ENCODE results near the gene FAM163A.

Gene FAM163A

DNA sequence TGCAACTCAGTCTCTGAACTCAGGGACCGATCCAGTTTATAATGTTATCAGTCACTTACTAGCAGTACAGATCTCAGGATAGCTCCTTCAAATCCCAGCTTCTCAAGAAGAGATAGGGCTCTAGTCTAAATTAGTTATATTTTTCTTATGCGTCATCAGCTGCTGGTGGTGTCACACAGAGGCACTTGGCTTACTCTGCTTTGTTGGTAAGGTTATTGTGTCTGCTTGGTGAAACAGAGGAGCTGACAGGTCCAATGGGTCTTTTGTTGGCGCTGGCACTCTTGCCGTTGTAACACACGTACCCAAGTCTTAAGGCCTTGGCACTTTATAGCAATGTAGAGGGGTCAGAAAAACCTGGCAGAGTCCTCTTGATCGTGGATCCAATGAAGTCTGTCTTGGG is 122.3 kb downstream of the FAM163A start:
- DNase-seq = no peak
